BE2C (cell line): ENCODE measurements around the gene CHRNA5. TPM values are rescaled to one million over a fixed set of nuclear protein-coding genes. Genes with fewer than 3 reads are reported as not detected.
A peak's percentile ranks its signal among the peaks of the same experiment; 100 is the strongest.
"Not testable (repeated sequence)": the region's sequence is repeated elsewhere in the genome, so short reads cannot be mapped to it uniquely, and the experiment has no call there.

Source experiments
- DNase-seq: peaks from one replicate; pipeline ENCODE4 v3.0.0-alpha.2; 2020
- H3K27me3 ChIP-seq: fragments of 250-450 bp; sonication (Bioruptor Pico); 2 replicates; pipeline ENCODE4 v1.5.1; 2020; ENCODE audit warnings: mild to moderate bottlenecking
- H3K36me3 ChIP-seq: fragments of 250-450 bp; sonication (Bioruptor Pico); 2 replicates; pipeline ENCODE4 v1.5.1; 2020; ENCODE audit warnings: mild to moderate bottlenecking
- H3K4me1 ChIP-seq: fragments of 250-450 bp; sonication (Bioruptor Pico); 2 replicates; pipeline ENCODE4 v1.5.1; 2020
- H3K4me3 ChIP-seq: 2 replicates; pipeline ENCODE4 v1.5.1; 2011; ENCODE audit warnings: low read depth, low read length
- H3K9me3 ChIP-seq: fragments of 250-450 bp; sonication (Bioruptor Pico); 2 replicates; pipeline ENCODE4 v1.5.1; 2020
- polyA plus RNA-seq: library from polyadenylated mRNA; unstranded; fragments of >200 nt; gene quantifications from one replicate; pipeline ENCODE4 v1.2.1, GENCODE V29; 2012; ENCODE audit warnings: low read depth, missing spikeins; ENCODE audit not compliant: insufficient read length, insufficient read depth
- TF ChIP-seq, protein P1 (sequence below): IDR thresholded peaks from 2 replicates; pipeline ENCODE4 v1.5.1; 2012; ENCODE audit warnings: mild to moderate bottlenecking, low read depth, low read length

Gene CHRNA5
- polyA plus RNA-seq: 14.3 TPM

DNA sequence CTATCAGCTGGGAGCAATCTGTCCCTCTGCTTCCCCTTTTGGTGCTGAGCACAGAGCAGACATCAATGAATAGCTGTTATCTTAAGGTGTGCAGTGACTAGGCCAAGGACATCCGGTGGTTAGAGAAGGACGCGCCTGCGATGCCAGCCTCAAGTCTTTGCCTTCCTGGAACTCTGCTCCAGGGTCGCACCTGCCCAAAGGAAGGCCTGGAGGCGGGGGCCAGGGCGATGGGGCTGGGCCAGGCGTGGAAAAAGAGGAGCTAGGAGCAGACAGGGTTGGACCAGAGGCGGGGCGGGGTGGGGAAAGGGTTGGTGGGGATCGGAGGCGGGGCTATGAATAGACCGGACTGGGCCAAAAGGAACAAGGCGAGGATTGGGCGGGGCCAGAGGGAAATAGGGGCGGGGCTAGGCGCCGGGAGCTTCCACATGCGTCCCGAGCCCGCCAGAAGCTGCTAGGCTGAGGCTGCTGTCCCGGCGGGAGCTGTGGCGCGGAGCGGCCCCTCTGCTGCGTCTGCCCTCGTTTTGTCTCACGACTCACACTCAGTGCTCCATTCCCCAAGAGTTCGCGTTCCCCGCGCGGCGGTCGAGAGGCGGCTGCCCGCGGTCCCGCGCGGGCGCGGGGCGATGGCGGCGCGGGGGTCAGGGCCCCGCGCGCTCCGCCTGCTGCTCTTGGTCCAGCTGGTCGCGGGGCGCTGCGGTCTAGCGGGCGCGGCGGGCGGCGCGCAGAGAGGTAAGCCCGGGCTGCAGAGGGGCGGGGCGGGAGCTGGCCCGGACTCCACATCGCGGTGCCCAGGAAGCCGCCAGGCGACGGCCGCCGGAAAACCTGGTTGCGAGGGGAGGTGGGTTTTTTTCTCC, at the start of gene CHRNA5:
Gene CHRNA5, plus strand, starts transcription at position 424 of the 854 bp plus-strand sequence. Its CDS starts 200 bp downstream, at position 624.
- TF ChIP-seq, protein P1, sequence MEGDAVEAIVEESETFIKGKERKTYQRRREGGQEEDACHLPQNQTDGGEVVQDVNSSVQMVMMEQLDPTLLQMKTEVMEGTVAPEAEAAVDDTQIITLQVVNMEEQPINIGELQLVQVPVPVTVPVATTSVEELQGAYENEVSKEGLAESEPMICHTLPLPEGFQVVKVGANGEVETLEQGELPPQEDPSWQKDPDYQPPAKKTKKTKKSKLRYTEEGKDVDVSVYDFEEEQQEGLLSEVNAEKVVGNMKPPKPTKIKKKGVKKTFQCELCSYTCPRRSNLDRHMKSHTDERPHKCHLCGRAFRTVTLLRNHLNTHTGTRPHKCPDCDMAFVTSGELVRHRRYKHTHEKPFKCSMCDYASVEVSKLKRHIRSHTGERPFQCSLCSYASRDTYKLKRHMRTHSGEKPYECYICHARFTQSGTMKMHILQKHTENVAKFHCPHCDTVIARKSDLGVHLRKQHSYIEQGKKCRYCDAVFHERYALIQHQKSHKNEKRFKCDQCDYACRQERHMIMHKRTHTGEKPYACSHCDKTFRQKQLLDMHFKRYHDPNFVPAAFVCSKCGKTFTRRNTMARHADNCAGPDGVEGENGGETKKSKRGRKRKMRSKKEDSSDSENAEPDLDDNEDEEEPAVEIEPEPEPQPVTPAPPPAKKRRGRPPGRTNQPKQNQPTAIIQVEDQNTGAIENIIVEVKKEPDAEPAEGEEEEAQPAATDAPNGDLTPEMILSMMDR: no peak
- H3K27me3 ChIP-seq: no peaks in the 10 kb centered on the region
- peak; percentile 99 for DNase-seq

DNA sequence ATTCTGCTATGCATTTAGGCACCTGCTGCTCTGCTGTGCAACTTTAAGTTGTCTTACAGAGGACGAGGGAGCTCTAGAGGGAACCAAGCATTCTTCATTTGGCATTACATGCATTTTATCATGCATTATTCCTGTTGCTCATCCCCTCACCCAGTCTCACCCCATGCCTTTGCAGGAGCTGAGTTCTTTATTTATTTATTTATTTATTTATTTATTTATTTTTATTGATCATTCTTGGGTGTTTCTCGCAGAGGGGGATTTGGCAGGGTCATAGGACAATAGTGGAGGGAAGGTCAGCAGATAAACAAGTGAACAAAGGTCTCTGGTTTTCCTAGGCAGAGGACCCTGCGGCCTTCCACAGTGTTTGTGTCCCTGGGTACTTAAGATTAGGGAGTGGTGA, 45.3 kb upstream of the CHRNA5 start:
- not testable (repeated sequence) for H3K27me3 ChIP-seq, H3K4me1 ChIP-seq, H3K36me3 ChIP-seq, H3K4me3 ChIP-seq, DNase-seq, H3K9me3 ChIP-seq

More for the DNA sequence above, at the start of gene CHRNA5:
- H3K4me3 ChIP-seq: peak within 1 kb of the TSS; percentile 98
- no peaks in the 10 kb centered on the region for H3K9me3 ChIP-seq
- H3K4me1 ChIP-seq: peaks cover 9% of the 10 kb centered on the region; the same call in 1 of the 2 replicates
- no peaks in the 10 kb centered on the region for H3K36me3 ChIP-seq

DNA sequence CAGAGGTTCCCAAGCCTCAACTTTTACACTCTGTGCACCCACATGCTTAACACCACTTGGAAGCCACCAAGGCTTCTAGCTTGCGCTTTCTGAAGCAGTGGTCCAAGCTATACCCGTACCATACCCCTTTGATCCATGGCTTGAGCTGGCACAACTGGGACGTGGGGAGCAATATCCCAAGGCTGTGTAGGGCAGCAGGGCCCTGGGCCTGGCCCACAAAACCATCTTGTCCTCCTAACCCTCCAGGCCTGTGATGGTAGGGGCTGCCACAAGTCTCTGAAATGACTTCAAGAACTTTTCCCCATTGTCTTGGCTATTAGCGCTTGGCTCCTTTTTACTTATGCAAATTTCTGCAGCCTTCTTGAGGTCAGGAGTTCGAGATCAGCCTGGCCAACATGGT, 41.1 kb upstream of the CHRNA5 start:
- no peaks in the 10 kb centered on the region for H3K4me1 ChIP-seq
- no peak for DNase-seq
- TF ChIP-seq, protein P1: no peak
- no peaks in the 10 kb centered on the region for H3K9me3 ChIP-seq
- no peak overlapping the region for H3K4me3 ChIP-seq
- no peaks in the 10 kb centered on the region for H3K36me3 ChIP-seq
- H3K27me3 ChIP-seq: no peaks in the 10 kb centered on the region

DNA sequence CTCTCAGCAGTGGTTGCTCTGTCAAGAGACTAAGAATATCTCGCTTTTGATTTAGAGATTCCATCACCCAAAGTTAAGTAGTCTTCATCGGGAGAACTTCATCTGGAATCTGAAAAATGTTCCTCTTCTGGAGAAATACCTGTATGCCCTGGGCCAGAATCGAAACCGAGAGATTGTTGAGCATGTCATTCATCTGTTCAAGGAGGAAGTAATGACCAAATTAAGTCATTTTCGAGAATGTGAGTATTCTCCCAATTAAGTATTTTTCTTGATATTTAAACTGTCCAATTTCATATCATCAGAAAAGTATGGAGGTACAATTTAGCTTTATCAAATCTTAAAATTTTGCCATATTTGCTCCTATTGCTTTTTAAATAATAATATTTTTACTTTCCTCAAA, 38.0 kb upstream of the CHRNA5 start:
- no peak for DNase-seq
- Histone ChIP-seq H3K4me1 (no peaks in the 10 kb centered on the region), H3K27me3 (no peaks in the 10 kb centered on the region), H3K36me3 (no peaks in the 10 kb centered on the region), H3K4me3 (no peak overlapping the region), H3K9me3 (no peaks in the 10 kb centered on the region)
- TF ChIP-seq, protein P1: no peak

DNA sequence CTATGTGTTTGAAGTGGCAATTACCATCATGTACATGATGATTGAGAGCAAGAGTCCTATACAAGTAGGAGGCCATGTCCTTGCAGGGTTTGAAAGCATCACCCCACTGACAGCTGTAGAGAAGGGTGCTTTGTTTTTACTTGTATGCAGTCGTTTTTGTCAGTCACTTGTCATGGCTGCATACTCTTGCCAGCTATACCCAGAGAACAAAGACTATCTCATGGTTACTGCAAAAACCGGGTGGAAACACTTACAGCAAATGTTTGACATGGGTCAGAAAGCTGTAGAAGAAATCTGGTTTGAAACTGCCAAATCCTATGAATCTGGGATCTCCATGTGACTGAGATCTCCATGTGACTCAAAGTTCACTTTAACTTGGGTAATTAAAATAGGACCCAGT, 32.0 kb upstream of the CHRNA5 start:
- Histone ChIP-seq H3K36me3 (no peaks in the 10 kb centered on the region), H3K4me1 (no peaks in the 10 kb centered on the region), H3K27me3 (no peaks in the 10 kb centered on the region), H3K4me3 (no peak overlapping the region), H3K9me3 (no peaks in the 10 kb centered on the region)
- TF ChIP-seq, protein P1: no peak
- DNase-seq: no peak

DNA sequence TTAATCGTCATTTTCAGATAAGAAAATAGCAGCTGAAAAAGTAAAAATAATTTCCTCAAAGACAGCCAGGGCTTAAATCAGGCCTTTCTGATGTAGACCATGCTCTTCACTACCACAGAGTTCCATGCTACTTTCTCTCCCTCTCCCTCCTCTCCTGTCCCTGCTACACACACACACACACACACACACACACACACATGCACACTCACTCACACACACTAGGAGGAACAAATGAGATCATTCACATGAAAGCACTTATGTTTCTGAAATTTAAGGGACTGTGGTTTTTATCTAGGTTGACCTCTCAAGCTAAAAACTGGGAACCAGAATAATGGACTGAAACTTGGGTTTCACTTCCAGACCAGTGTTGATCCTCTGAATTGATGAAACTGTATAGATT, 29.2 kb upstream of the CHRNA5 start:
- no peaks in the 10 kb centered on the region for H3K4me1 ChIP-seq
- no peaks in the 10 kb centered on the region for H3K36me3 ChIP-seq
- no peak overlapping the region for H3K4me3 ChIP-seq
- H3K27me3 ChIP-seq: no peaks in the 10 kb centered on the region
- H3K9me3 ChIP-seq: no peaks in the 10 kb centered on the region
- DNase-seq: no peak
- TF ChIP-seq, protein P1: no peak
